Sigmoid colon (tissue), 3 donors: ENCODE data around the gene PGLYRP3.

ENCODE experiments used
- CTCF ChIP-seq, 4 experiments: fragments of 450-650 bp in 3 of 4; fragments of 200-600 bp in 1 of 4; IDR thresholded peaks; one replicate each; pipeline ENCODE4 v1.5.1; 2016 to 2019; ENCODE audit warnings: antibody characterized with exemption in 4 of 4, mild to moderate bottlenecking in 3 of 4, moderate library complexity in 2 of 4
- POLR2A ChIP-seq, 2 donors: fragments of 450-650 bp; IDR thresholded peaks; one replicate each; pipeline ENCODE4 v1.6.1; 2016; ENCODE audit warnings: antibody characterized with exemption in 2 of 2, mild to moderate bottlenecking in 2 of 2, moderate library complexity in 2 of 2

GRCh38 chr1:153347856-153348255 is 35.1 kb upstream of the PGLYRP3 start:
- TF ChIP-seq POLR2A (IDR thresholded peaks at IDR 0.05): no peak
- TF ChIP-seq CTCF (IDR thresholded peaks at IDR 0.05): no peak
